Retinal pigment epithelial cell (primary cell): ENCODE data around the gene CMTM3.
"Not testable (repeated sequence)": the region's sequence is repeated elsewhere in the genome, so short reads cannot be mapped to it uniquely, and the experiment has no call there.

Experiments used
- DNase-seq: peaks from one replicate; pipeline ENCODE4 v3.0.0-alpha.2; 2010; ENCODE audit warnings: low read depth
- H3K4me3 ChIP-seq: 2 replicates; pipeline ENCODE4 v1.5.1; 2011; ENCODE audit warnings: mild to moderate bottlenecking, low read length, control low read depth, moderate library complexity
- TF ChIP-seq, protein P1 (sequence below): conservative IDR thresholded peaks from 2 replicates; pipeline ENCODE4 v1.5.1; 2011; ENCODE audit warnings: low read depth, low read length, control low read depth, inconsistent platforms

The CMTM3 gene

DNA sequence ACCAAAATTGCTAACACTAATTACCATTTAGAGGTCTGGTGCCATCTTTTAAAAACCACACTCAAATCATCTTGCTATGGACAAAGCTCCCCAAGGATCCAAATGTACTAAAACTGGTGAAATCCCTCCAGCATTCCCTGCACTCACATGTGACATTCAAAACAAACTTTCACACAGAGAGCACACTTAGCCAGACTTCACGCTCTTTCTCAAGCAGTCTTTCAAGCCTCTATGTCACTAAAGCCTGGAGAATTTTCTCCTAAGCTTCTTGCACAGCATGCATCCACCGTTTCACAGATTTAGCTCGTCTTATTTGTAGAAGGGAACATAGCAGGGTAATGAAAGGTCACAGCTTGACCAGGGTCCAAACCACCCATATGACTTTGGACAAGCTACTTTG, 19.3 kb downstream of the CMTM3 start:
- TF ChIP-seq, protein P1, sequence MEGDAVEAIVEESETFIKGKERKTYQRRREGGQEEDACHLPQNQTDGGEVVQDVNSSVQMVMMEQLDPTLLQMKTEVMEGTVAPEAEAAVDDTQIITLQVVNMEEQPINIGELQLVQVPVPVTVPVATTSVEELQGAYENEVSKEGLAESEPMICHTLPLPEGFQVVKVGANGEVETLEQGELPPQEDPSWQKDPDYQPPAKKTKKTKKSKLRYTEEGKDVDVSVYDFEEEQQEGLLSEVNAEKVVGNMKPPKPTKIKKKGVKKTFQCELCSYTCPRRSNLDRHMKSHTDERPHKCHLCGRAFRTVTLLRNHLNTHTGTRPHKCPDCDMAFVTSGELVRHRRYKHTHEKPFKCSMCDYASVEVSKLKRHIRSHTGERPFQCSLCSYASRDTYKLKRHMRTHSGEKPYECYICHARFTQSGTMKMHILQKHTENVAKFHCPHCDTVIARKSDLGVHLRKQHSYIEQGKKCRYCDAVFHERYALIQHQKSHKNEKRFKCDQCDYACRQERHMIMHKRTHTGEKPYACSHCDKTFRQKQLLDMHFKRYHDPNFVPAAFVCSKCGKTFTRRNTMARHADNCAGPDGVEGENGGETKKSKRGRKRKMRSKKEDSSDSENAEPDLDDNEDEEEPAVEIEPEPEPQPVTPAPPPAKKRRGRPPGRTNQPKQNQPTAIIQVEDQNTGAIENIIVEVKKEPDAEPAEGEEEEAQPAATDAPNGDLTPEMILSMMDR: no peak
- no peak overlapping the region for H3K4me3 ChIP-seq

DNA sequence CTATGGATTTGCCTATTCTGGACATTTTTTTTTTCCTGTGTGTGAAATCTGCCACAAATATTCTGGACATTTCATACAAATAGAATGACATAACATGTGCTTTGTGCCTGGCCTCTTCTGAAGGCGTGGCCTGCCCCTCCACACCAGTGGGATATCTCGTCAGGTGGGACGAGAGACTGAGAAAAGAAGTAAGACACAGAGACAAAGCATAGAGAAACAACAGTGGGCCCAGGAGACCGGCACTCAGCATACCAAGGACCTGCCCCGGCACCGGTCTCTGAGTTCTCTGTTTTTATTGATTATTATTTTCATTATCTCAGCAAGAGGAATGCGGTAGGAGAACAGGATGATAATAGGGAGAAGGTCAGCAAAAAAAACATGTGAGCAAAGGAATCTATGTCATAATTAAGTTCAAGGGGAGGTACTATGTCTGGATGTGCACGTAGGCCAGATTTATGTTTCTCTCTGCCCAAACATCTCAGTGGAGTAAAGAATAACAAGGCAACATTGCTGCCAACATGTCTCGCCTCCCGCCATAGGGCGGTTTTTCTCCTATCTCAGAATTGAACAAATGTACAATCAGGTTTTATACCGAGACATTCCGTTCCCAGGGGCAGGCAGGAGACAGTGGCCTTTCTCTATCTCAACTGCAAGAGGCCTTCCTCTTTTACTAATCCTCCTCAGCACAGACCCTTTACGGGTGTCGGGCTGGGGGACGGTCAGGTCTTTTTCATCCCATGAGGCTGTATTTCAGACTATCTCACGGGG, 23.3 kb downstream of the CMTM3 start:
- not testable (repeated sequence) for DNase-seq, H3K4me3 ChIP-seq

More for the DNA sequence above, 19.3 kb downstream of the CMTM3 start:
- DNase-seq: no peak

DNA sequence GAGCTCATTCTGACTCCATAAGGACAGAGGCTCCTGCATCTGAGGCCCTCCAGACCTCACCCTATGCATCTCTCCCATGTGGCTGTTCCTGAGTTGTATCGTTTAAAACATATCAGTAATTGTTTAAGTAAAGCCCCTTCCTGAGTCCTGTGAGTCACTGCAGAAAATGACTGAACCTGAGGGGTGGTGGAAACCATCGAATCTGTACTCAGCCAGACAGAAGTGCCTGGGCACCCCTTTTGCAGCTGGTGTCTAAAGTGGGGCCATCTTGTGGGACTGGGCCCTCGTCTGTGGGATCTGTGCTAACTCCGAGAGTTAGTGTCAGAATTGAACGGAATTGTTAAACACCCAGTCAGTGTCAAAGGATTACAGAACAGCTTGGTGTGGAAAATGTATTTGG, 25.4 kb downstream of the CMTM3 start:
- no peak for DNase-seq
- H3K4me3 ChIP-seq: no peak overlapping the region
- TF ChIP-seq, protein P1: no peak

DNA sequence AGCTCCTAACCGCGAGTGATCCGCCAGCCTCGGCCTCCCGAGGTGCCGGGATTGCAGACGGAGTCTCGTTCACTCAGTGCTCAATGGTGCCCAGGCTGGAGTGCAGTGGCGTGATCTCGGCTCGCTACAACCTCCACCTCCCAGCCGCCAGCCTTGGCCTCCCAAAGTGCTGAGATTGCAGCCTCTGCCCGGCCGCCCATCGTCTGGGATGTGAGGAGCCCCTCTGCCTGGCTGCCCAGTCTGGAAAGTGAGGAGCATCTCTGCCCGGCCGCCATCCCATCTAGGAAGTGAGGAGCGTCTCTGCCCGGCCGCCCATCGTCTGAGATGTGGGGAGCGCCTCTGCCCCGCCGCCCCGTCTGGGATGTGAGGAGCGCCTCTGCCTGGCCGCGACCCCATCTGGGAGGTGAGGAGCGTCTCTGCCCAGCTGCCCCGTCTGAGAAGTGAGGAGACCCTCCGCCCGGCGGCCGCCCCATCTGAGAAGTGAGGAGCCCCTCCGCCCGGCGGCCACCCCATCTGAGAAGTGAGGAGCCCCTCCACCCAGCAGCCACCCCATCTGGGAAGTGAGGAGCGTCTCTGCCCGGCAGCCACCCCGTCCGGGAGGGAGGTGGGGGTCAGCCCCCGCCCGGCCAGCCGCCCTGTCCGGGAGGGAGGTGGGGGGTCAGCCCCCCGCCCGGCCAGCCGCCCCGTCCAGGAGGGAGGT, 26.2 kb downstream of the CMTM3 start:
- DNase-seq, H3K4me3 ChIP-seq: not testable (repeated sequence)

DNA sequence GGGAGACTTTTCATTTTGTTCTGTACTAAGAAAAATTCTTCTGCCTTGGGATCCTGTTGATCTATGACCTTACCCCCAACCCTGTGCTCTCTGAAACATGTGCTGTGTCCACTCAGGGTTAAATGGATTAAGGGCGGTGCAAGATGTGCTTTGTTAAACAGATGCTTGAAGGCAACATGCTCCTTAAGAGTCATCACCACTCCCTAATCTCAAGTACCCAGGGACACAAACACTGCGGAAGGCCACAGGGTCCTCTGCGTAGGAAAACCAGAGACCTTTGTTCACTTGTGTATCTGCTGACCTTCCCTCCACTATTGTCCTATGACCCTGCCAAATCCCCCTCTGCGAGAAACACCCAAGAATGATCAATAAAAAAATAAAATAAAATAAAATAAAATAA, 27.1 kb downstream of the CMTM3 start:
- DNase-seq: not testable (repeated sequence)

DNA sequence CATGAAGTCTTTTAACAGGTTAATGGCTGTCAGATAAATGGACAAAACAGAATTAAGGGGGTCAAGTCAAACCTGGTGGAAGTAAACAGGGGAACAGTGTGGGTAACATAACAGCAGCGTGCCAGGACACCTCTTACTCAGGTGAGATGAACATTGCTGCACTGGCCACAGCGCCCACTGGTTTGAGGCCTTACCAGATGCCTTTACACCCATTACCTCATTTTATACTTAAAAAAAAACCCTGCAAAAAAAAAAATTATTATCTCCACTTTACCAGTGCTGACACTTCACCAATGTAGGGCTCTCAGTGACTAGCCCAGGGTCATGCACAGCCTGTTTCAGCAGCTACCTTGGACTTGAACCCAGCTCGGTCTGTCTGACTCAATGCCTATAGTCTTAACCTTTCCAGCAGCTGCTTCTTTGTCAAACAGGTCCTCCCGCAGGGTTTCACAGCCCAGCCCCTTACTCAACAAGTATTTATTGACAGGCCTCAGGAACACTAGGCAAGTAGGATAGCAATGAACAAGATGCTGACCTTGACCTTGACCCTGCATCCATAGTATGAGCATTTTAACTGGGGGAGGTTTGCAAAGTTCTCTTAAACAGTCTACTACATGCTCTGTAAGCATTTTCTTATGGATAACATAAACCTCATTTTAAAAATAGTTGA, 30.2 kb downstream of the CMTM3 start:
- TF ChIP-seq, protein P1: no peak
- DNase-seq: no peak
- no peak overlapping the region for H3K4me3 ChIP-seq

More for the DNA sequence above, 27.1 kb downstream of the CMTM3 start:
- H3K4me3 ChIP-seq: not testable (repeated sequence)

DNA sequence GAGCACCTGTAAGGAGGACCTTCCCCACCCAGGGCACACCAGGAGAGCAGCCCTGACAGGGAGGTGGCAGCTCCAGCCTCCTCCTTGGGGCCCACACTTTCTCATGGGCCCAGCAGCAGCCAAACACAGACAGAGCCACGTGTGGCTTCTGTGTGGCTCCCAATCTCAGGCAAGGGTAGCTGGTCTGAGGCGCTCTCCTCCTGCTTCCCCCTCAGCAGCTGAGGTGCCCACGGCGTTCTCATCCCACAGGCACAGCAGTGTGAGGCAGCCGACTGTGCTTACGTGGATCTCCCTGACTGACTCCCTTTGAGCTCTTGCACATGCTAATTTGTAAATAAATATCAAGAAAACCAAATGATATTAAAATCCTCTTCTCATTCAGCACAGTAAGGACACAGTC, 30.9 kb downstream of the CMTM3 start:
- no peak overlapping the region for H3K4me3 ChIP-seq
- DNase-seq: no peak
- TF ChIP-seq, protein P1: no peak

DNA sequence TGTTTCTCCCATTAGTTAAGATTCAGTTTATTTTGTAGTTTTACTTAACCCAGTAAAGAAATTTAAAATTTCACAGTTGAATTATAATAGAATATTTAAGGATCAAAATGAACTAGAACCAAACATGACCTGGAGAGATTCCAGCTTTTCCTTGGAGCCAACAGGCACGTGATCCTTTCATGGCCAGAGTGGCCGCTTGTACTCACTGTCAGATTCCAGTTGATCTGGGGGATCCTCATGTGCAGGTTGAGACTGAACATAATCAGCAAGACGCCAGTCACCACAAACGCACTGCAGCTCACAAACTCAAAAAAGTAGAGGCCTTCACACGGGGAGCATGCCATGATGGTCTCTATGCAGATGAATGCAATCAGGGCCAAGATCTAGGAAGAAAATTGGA, 31.7 kb downstream of the CMTM3 start:
- TF ChIP-seq, protein P1: no peak
- no peak overlapping the region for H3K4me3 ChIP-seq
- DNase-seq: no peak
